H9 (cell line): Measurements from ENCODE around the gene SP6. TPM values are rescaled to one million over a fixed set of nuclear protein-coding genes. Genes with fewer than 3 reads are reported as not detected.

Experiments used
- DNase-seq: peaks from one replicate; pipeline ENCODE4 v3.0.0-alpha.2; 2017
- H2AFZ ChIP-seq: one replicate; pipeline ENCODE4 v1.6.1; 2013; ENCODE audit warnings: mild to moderate bottlenecking, low read length, control low read depth, moderate library complexity
- H2AK5ac ChIP-seq: 2 replicates; pipeline ENCODE4 v1.6.1; 2013; ENCODE audit warnings: low read length, control low read depth, mixed read lengths; ENCODE audit not compliant: insufficient read length
- H2BK120ac ChIP-seq: one replicate; pipeline ENCODE4 v1.6.1; 2013; ENCODE audit warnings: low read depth, mild to moderate bottlenecking, low read length, control low read depth, inconsistent platforms; ENCODE audit not compliant: poor library complexity, severe bottlenecking
- H2BK12ac ChIP-seq: 2 replicates; pipeline ENCODE4 v1.6.1; 2013; ENCODE audit warnings: low read length, control low read depth, mixed read lengths, low read depth; ENCODE audit not compliant: insufficient read length
- H2BK15ac ChIP-seq: 2 replicates; pipeline ENCODE4 v1.6.1; 2013; ENCODE audit warnings: low read depth, low read length, control low read depth
- H2BK20ac ChIP-seq: one replicate; pipeline ENCODE4 v1.6.1; 2013; ENCODE audit warnings: low read depth, mild to moderate bottlenecking, low read length, control low read depth, inconsistent platforms; ENCODE audit not compliant: poor library complexity, severe bottlenecking
- H2BK5ac ChIP-seq: 2 replicates; pipeline ENCODE4 v1.6.1; 2013; ENCODE audit warnings: low read length, control low read depth, mixed read lengths; ENCODE audit not compliant: insufficient read length
- H3K14ac ChIP-seq: 2 replicates; pipeline ENCODE4 v1.6.1; 2013; ENCODE audit warnings: low read length, control low read depth; ENCODE audit not compliant: insufficient read depth
- H3K18ac ChIP-seq: 2 replicates; pipeline ENCODE4 v1.6.1; 2013; ENCODE audit warnings: low read depth, mild to moderate bottlenecking, mixed read lengths, low read length, control low read depth; ENCODE audit not compliant: insufficient read length
- H3K23ac ChIP-seq: 2 replicates; pipeline ENCODE4 v1.6.1; 2013; ENCODE audit warnings: low read length, control low read depth, mixed read lengths, low read depth; ENCODE audit not compliant: insufficient read length
- H3K23me2 ChIP-seq: 2 replicates; pipeline ENCODE4 v1.6.1; 2013; ENCODE audit warnings: low read depth, mild to moderate bottlenecking, mixed read lengths, low read length, control low read depth; ENCODE audit not compliant: insufficient read length, poor library complexity, severe bottlenecking
- H3K27ac ChIP-seq: 2 replicates; pipeline ENCODE4 v1.5.1; 2013; ENCODE audit warnings: low read length, control low read depth, mixed read lengths, low read depth; ENCODE audit not compliant: insufficient read length
- H3K27me3 ChIP-seq: 2 replicates; pipeline ENCODE4 v1.6.1; 2013; ENCODE audit warnings: low read length, control low read depth, inconsistent platforms; ENCODE audit not compliant: insufficient read depth
- H3K4ac ChIP-seq: 2 replicates; pipeline ENCODE4 v1.6.1; 2013; ENCODE audit warnings: low read depth, mild to moderate bottlenecking, control low read depth, inconsistent platforms, low read length, moderate library complexity
- H3K4me1 ChIP-seq: 2 replicates; pipeline ENCODE4 v1.6.1; 2013; ENCODE audit warnings: low read length, control low read depth, inconsistent platforms; ENCODE audit not compliant: insufficient read depth
- H3K4me2 ChIP-seq: 2 replicates; pipeline ENCODE4 v1.6.1; 2013; ENCODE audit warnings: low read length, control low read depth, mixed read lengths; ENCODE audit not compliant: insufficient read length, insufficient read depth
- H3K56ac ChIP-seq: 2 replicates; pipeline ENCODE4 v1.6.1; 2013; ENCODE audit warnings: low read depth, mild to moderate bottlenecking, mixed read lengths, low read length, control low read depth; ENCODE audit not compliant: insufficient read length
- H3K79me1 ChIP-seq: 2 replicates; pipeline ENCODE4 v1.6.1; 2013; ENCODE audit warnings: low read depth, mild to moderate bottlenecking, moderate library complexity, low read length, control low read depth, inconsistent platforms; ENCODE audit not compliant: insufficient read depth, poor library complexity, severe bottlenecking
- H3K79me2 ChIP-seq: 2 replicates; pipeline ENCODE4 v1.6.1; 2013; ENCODE audit warnings: low read length, control low read depth, inconsistent platforms; ENCODE audit not compliant: insufficient read depth
- H3K9ac ChIP-seq: 2 replicates; pipeline ENCODE4 v1.6.1; 2013; ENCODE audit warnings: low read length, control low read depth, mixed read lengths; ENCODE audit not compliant: insufficient read length; ENCODE audit errors: extremely low read depth
- H3K9me3 ChIP-seq: one replicate; pipeline ENCODE4 v1.6.1; 2013; ENCODE audit warnings: low read depth, low read length, inconsistent platforms; ENCODE audit not compliant: control insufficient read depth
- H3T11ph ChIP-seq: one replicate; pipeline ENCODE4 v1.6.1; 2013; ENCODE audit warnings: mild to moderate bottlenecking, low read length, control low read depth, inconsistent platforms
- H4K20me1 ChIP-seq: one replicate; pipeline ENCODE4 v1.6.1; 2013; ENCODE audit not compliant: control insufficient read depth, insufficient read length, insufficient read depth
- H4K5ac ChIP-seq: 2 replicates; pipeline ENCODE4 v1.6.1; 2013; ENCODE audit warnings: low read depth, mild to moderate bottlenecking, mixed read lengths, low read length, control low read depth; ENCODE audit not compliant: insufficient read length
- H4K8ac ChIP-seq: replicated peaks from 2 replicates; pipeline ENCODE4 v1.6.1; 2013; ENCODE audit warnings: low read length, control low read depth, mixed read lengths, low read depth; ENCODE audit not compliant: insufficient read length
- H4K91ac ChIP-seq: 2 replicates; pipeline ENCODE4 v1.6.1; 2013; ENCODE audit warnings: low read depth, mild to moderate bottlenecking, moderate library complexity, mixed read lengths, low read length, control low read depth; ENCODE audit not compliant: insufficient read length
- H3K27ac Mint-ChIP-seq, 3 experiments: 2 replicates in 2 of 3; 3 replicates in 1 of 3; pipeline ENCODE4 v1.8.0; 2020 to 2021; ENCODE audit warnings: mixed read lengths in 3 of 3, mild to moderate bottlenecking in 1 of 3, moderate library complexity in 1 of 3
- H3K27me3 Mint-ChIP-seq: 2 replicates; pipeline ENCODE4 v1.8.0; 2021; ENCODE audit warnings: low read depth, mild to moderate bottlenecking, moderate library complexity, mixed read lengths
- H3K36me3 Mint-ChIP-seq, 3 experiments: 2 replicates in 2 of 3; 3 replicates in 1 of 3; pipeline ENCODE4 v1.8.0; 2020 to 2021; ENCODE audit warnings: low read depth in 3 of 3, mixed read lengths in 3 of 3; ENCODE audit not compliant: insufficient read depth in 1 of 3
- H3K4me1 Mint-ChIP-seq, 2 experiments: 2 replicates each; pipeline ENCODE4 v1.8.0; 2020; ENCODE audit warnings: mixed read lengths in 2 of 2
- H3K4me3 Mint-ChIP-seq, 2 experiments: 2 replicates in 1 of 2; 3 replicates in 1 of 2; pipeline ENCODE4 v1.8.0; 2020 to 2021; ENCODE audit warnings: mild to moderate bottlenecking in 2 of 2, mixed read lengths in 2 of 2, moderate library complexity in 1 of 2
- H3K9me3 Mint-ChIP-seq, 2 experiments: 2 replicates in 1 of 2; 3 replicates in 1 of 2; pipeline ENCODE4 v1.8.0; 2020; ENCODE audit warnings: mild to moderate bottlenecking in 2 of 2, mixed read lengths in 2 of 2, moderate library complexity in 1 of 2
- CTCF ChIP-seq: fragments of 200-600 bp; sonication (generic); conservative IDR thresholded peaks from 3 replicates; pipeline ENCODE4 v1.8.0; 2021; ENCODE audit warnings: antibody characterized with exemption, mild to moderate bottlenecking
- WGBS: extraction: QIAGEN DNeasy Blood & Tissue Kit; methylation state at CpG from one replicate; pipeline ENCODE4 v1.1.7; 2013; ENCODE audit warnings: missing lambda C conversion rate, low lambda C conversion rate, mixed read lengths; ENCODE audit not compliant: insufficient read length; ENCODE audit errors: extremely low coverage; 5-methylcytosine and 5-hydroxymethylcytosine counted together
- total RNA-seq: library from RNA; stranded (reverse); gene quantifications from 2 replicates; pipeline ENCODE4 v1.2.1, GENCODE V29; 2021

Gene SP6
- total RNA-seq, 1 experiment from 2014 or later: 0.90 TPM

GRCh38 chr17:47879776-47880454 is 29.0 kb upstream of the SP6 start:
- Histone ChIP-seq H2AFZ (no peak overlapping the region), H4K8ac (no peak overlapping the region), H3K23me2 (no peaks in the 10 kb centered on the region), H3K27me3 (no peaks in the 10 kb centered on the region; the same call in 1 of the 2 replicates), H2AK5ac (no peak overlapping the region), H2BK15ac (no peak overlapping the region), H3K4ac (no peak overlapping the region), H4K91ac (no peak overlapping the region), H2BK120ac (no peak overlapping the region), H3K79me1 (no peaks in the 10 kb centered on the region), H2BK12ac (no peak overlapping the region), H3T11ph (no peak overlapping the region), H3K9me3 (no peaks in the 10 kb centered on the region), H4K5ac (no peak overlapping the region), H2BK20ac (no peak overlapping the region), H3K79me2 (no peaks in the 10 kb centered on the region), H3K9ac (no peak overlapping the region), H2BK5ac (no peak overlapping the region), H4K20me1 (no peaks in the 10 kb centered on the region), H3K56ac (no peak overlapping the region), H3K23ac (no peak overlapping the region), H3K14ac (no peak overlapping the region), H3K4me1 (peaks cover 7% of the 10 kb centered on the region; the same call in 1 of the 2 replicates), H3K18ac (no peak overlapping the region), H3K4me2 (no peak overlapping the region), H3K27ac (no peak overlapping the region)
- Mint-ChIP-seq H3K4me1 (peaks cover 28 to 40% of the 10 kb centered on the region in 2 experiments), H3K9me3 (no peaks in the 10 kb centered on the region), H3K27ac (no peak overlapping the region), H3K4me3 (no peak overlapping the region), H3K27me3 (peaks cover 43% of the 10 kb centered on the region), H3K36me3 (no peaks in the 10 kb centered on the region)
- no CpG with 5 or more reads among the region's 8 CpGs for WGBS
- DNase-seq: no peak
- TF ChIP-seq CTCF: no peak
